T follicular helper cell (primary cell): Measurements from ENCODE around the gene SERGEF.

Experiments used
- DNase-seq: peaks from one replicate; pipeline ENCODE4 v3.0.0-alpha.2; 2020; ENCODE audit warnings: low read depth

The SERGEF gene

GRCh38 chr11:17813391-17814059, 199.3 kb downstream of the SERGEF start:
- no peak for DNase-seq

GRCh38 chr11:17812865-17813187, 200.0 kb downstream of the SERGEF start:
- no peak for DNase-seq

GRCh38 chr11:17812091-17812864, 200.6 kb downstream of the SERGEF start:
- no peak for DNase-seq

- no peak for DNase-seq
Observed at GRCh38 chr11:17811352-17811751, 201.5 kb downstream of the SERGEF start.

GRCh38 chr11:17810746-17811145, 202.1 kb downstream of the SERGEF start:
- DNase-seq: no peak

- DNase-seq: no peak
Observed at GRCh38 chr11:17810041-17810440, 202.8 kb downstream of the SERGEF start.

GRCh38 chr11:17807034-17807433, 205.8 kb downstream of the SERGEF start:
- no peak for DNase-seq

GRCh38 chr11:17805873-17806272, 207.0 kb downstream of the SERGEF start:
- no peak for DNase-seq

GRCh38 chr11:17805043-17805442, 207.8 kb downstream of the SERGEF start:
- DNase-seq: no peak

- no peak for DNase-seq
Observed at GRCh38 chr11:17803754-17804334, 209.0 kb downstream of the SERGEF start.

- DNase-seq: no peak
Observed at GRCh38 chr11:17802491-17802890, 210.4 kb downstream of the SERGEF start.

- DNase-seq: no peak
Observed at GRCh38 chr11:17801166-17801565, 211.7 kb downstream of the SERGEF start.

GRCh38 chr11:17799147-17799546, 213.7 kb downstream of the SERGEF start:
- DNase-seq: no peak

GRCh38 chr11:17798716-17799115, 214.1 kb downstream of the SERGEF start:
- DNase-seq: no peak

- DNase-seq: no peak
Observed at GRCh38 chr11:17798253-17798652, 214.6 kb downstream of the SERGEF start.

- DNase-seq: no peak
Observed at GRCh38 chr11:17796154-17796553, 216.7 kb downstream of the SERGEF start.

- DNase-seq: no peak
Observed at GRCh38 chr11:17794981-17795380, 217.9 kb downstream of the SERGEF start.

- DNase-seq: no peak
Observed at GRCh38 chr11:17793642-17794170, 219.1 kb downstream of the SERGEF start.

- no peak for DNase-seq
Observed at GRCh38 chr11:17792161-17792560, 220.7 kb downstream of the SERGEF start.

- no peak for DNase-seq
Observed at GRCh38 chr11:17791144-17791543, 221.7 kb downstream of the SERGEF start.

GRCh38 chr11:17790453-17790852, 222.4 kb downstream of the SERGEF start:
- DNase-seq: no peak

GRCh38 chr11:17788084-17788483, 224.8 kb downstream of the SERGEF start:
- DNase-seq: no peak
